Urinary bladder (tissue), 4 donors: ENCODE data around the gene VSIG10L. TPM values are rescaled to one million over a fixed set of nuclear protein-coding genes. Genes with fewer than 3 reads are reported as not detected.

Experiments used
- DNase-seq: peaks from one replicate; pipeline ENCODE4 v3.0.0-alpha.2; 2015; ENCODE audit errors: extremely low spot score
- H3K27ac ChIP-seq: one replicate; pipeline ENCODE4 v1.5.1; 2013; ENCODE audit warnings: low read depth, mild to moderate bottlenecking, moderate library complexity
- H3K36me3 ChIP-seq: one replicate; pipeline ENCODE4 v1.6.1; 2013; ENCODE audit warnings: mild to moderate bottlenecking, moderate library complexity; ENCODE audit not compliant: insufficient read depth
- H3K4me1 ChIP-seq: one replicate; pipeline ENCODE4 v1.6.1; 2013; ENCODE audit warnings: mild to moderate bottlenecking, moderate library complexity; ENCODE audit not compliant: insufficient read depth
- H3K4me3 ChIP-seq: one replicate; pipeline ENCODE4 v1.5.1; 2013; ENCODE audit warnings: low read depth, low read length
- WGBS: extraction: QIAGEN DNeasy Blood & Tissue Kit; methylation state at CpG from one replicate; pipeline ENCODE4 v1.1.7; 2013; 5-methylcytosine and 5-hydroxymethylcytosine counted together
- polyA plus RNA-seq: library from polyadenylated mRNA; stranded (reverse); fragments of 200-250 nt; gene quantifications from one replicate; pipeline ENCODE4 v1.2.3, GENCODE V29; 2013
- total RNA-seq: library from RNA; depleted of rRNA; stranded (reverse); fragments of >200 nt; gene quantifications from one replicate; pipeline ENCODE4 v1.2.3, GENCODE V29; 2014
- donor health status: healthy with polysubstance abuse.
- donor health status: healthy.

Gene VSIG10L
- total and polyA plus RNA-seq, 2 donors: 0.74 to 3.7 TPM

- no peak for DNase-seq
These were observed 40.7 kb downstream of the VSIG10L start for GRCh38 chr19:51301266-51301665.

GRCh38 chr19:51297406-51297805 lies 44.5 kb downstream of the VSIG10L start:
- WGBS: 57% methylated on average over 5 of the region's 5 CpGs
- no peak for DNase-seq

More at GRCh38 chr19:51301266-51301665, 40.7 kb downstream of the VSIG10L start:
- 78% methylated on average over 7 of the region's 7 CpGs for WGBS
- Histone ChIP-seq H3K4me1 (no peaks in the 10 kb centered on the region), H3K4me3 (no peak overlapping the region), H3K36me3 (no peaks in the 10 kb centered on the region), H3K27ac (no peak overlapping the region)

GRCh38 chr19:51296336-51297093 lies 45.4 kb downstream of the VSIG10L start:
- no peak for DNase-seq
- H3K36me3 ChIP-seq: no peaks in the 10 kb centered on the region
- no peaks in the 10 kb centered on the region for H3K4me1 ChIP-seq
- H3K27ac ChIP-seq: no peak overlapping the region
- no peak overlapping the region for H3K4me3 ChIP-seq
- WGBS: 51% methylated on average over 9 of the region's 9 CpGs

More at GRCh38 chr19:51297406-51297805, 44.5 kb downstream of the VSIG10L start:
- no peaks in the 10 kb centered on the region for H3K4me1 ChIP-seq
- no peak overlapping the region for H3K27ac ChIP-seq
- H3K4me3 ChIP-seq: no peak overlapping the region
- H3K36me3 ChIP-seq: no peaks in the 10 kb centered on the region

DNA sequence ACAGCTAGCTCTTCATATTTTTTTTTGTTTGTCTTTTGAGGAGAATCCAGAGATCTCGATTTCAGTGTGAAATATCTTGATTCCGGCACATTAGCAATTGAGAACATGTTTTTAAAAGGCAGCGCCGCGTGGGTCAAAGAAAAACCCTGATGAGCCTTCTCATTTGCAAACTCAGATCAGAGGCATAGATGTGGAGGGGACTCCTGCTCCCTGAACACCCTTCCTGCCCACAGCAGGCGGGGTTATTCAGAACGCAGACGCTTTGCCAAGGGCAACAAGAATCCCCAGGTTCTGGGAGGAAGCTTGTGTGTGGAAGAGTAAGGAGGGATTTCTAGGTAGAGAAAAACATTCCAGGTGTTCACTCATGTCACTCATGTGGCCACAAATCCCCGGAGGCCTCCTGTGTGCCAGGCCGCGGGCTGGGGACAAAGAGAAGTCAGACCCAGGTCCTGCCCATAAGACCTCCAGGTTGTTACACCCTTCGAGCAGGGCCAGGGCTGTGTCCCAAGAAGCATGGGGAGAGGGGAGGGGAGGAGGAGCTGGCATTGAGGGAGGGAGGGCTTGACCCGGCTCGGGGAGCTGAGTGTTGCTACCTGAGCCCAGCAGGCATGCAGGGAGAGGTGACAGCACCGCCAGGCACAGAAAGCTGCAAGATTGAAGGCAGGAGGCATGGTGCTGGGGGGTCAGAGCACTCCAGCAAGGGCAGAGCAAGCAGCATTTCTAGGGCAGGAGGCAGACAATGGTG lies 46.4 kb downstream of the VSIG10L start:
- no peaks in the 10 kb centered on the region for H3K4me1 ChIP-seq

DNA sequence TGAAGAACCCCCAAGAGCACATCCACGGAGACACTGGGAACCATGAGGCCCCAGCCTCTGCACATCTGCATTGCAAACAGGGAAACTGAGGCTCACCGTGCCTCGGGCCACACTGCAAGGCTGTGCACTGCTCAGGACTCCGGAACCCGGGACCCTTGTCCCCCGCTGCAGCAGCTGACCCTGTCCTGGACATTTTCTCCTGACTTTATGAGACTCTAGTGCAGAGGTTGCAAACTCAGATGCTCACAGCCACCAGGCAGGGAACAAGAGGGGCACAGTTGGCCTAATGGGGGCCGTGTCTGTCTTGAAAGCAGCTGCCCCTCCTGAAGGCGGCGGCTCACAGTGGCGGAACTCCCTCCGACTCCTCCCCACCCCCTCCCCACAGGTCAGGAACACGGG lies 47.0 kb downstream of the VSIG10L start:
- DNase-seq: no peak
- Histone ChIP-seq H3K36me3 (no peaks in the 10 kb centered on the region), H3K27ac (no peak overlapping the region), H3K4me1 (no peaks in the 10 kb centered on the region), H3K4me3 (no peak overlapping the region)
- WGBS: 51% methylated on average over 12 of the region's 12 CpGs

More for the DNA sequence above, 46.4 kb downstream of the VSIG10L start:
- Histone ChIP-seq H3K27ac (no peak overlapping the region), H3K4me3 (no peak overlapping the region), H3K36me3 (no peaks in the 10 kb centered on the region)
- 35% methylated on average over 15 of the region's 15 CpGs for WGBS
- DNase-seq: no peak

DNA sequence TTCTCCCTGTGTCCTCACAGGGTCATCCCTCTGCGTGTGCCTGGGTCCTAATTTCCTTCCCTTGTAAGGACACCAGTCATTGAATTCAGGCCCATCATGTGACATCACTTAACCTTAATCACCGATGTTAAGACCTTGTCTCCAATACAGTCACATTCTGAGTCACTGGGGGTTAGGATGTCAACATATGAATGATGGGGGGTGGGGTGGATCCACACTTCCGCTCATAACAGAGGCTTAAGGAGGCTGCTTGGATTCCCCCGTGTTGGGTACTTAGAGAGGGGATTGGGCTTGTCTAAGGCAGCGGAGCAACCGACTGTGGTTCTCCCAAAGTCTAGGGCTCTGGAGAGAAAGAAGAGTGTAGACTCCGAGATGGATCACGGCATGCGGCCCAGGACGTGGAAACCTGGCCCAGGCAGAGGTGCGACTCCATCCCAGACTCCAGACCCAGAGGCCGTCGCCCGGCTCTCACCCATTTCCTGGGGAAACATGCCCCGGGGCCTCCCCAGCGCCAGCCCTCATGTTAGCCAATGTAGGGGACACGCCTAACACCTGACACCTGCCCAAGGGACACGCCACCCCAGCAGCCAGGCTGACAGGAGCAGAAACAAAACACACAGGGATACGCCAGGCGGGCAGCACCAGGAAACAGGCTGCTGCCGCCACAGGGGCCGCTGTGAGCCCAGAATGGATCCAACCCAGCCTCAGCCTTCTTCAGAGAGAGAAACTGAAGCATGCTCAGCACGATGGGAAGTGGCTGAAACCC lies 47.5 kb downstream of the VSIG10L start:
- no peak overlapping the region for H3K27ac ChIP-seq
- H3K4me3 ChIP-seq: no peak overlapping the region
- 61% methylated on average over 23 of the region's 23 CpGs for WGBS
- H3K36me3 ChIP-seq: no peaks in the 10 kb centered on the region
- no peaks in the 10 kb centered on the region for H3K4me1 ChIP-seq
- no peak for DNase-seq

DNA sequence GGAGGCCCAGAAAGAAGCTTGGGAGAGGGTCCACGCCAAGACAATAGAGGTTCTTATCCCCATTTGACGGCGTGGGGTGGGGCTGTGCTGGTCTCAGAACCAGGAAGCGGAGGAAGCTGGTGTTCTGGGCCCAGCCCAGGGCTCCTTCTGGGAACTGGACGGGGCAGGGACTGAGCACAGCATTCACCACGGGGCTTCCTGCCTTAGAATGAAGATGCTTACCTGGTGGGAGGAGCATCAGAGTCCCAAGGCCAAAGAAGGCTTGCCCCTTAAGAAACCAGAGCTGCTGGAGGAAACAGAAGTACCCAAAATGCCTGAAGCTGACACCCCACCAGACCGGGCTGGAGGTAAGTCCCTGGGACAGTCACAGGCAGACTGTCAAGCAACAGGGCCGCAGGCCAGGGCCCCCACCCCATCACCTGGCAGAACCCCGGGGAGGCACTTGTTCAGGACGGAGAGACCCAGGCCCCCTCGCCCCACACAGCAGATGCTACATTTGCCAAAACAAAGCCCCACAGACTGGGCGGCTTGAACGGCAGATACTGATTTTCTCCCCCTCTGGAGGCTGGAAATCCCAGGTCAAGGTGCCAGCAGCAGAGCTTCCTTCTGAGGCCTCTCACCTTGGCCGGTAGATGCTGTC lies 48.2 kb downstream of the VSIG10L start:
- 63% methylated on average over 14 of the region's 14 CpGs for WGBS
- no peak for DNase-seq
- no peaks in the 10 kb centered on the region for H3K4me1 ChIP-seq
- no peak overlapping the region for H3K4me3 ChIP-seq
- H3K27ac ChIP-seq: no peak overlapping the region
- no peaks in the 10 kb centered on the region for H3K36me3 ChIP-seq

DNA sequence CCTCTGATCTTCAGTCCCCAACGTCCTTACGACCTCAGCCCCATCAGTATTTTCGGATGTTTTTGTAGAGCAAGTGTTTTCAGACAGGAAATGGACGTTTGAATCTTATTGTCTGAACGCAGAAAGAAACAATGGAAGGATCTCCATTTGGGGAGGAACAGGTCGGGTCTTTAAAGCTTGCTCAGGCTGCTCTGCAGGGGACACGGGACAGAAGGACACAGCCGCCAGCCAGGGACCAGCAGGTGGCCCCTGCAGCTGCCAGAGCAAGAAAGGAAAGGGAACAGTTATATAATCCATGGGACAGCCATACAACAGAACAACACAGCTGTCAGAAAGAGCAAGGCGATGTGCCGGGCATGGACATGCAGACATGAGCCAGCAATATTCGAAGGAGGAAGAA lies 49.0 kb downstream of the VSIG10L start:
- Histone ChIP-seq H3K4me3 (no peak overlapping the region), H3K36me3 (no peaks in the 10 kb centered on the region), H3K4me1 (no peaks in the 10 kb centered on the region), H3K27ac (no peak overlapping the region)
- 27% methylated on average over 11 of the region's 11 CpGs for WGBS
- DNase-seq: no peak

GRCh38 chr19:51289635-51290034 lies 52.3 kb downstream of the VSIG10L start:
- no peaks in the 10 kb centered on the region for H3K36me3 ChIP-seq
- no peaks in the 10 kb centered on the region for H3K4me1 ChIP-seq
- no peak for DNase-seq
- 87% methylated on average over 1 of the region's 1 CpG for whole genome bisulfite sequencing
- no peak overlapping the region for H3K4me3 ChIP-seq
- H3K27ac ChIP-seq: no peak overlapping the region

DNA sequence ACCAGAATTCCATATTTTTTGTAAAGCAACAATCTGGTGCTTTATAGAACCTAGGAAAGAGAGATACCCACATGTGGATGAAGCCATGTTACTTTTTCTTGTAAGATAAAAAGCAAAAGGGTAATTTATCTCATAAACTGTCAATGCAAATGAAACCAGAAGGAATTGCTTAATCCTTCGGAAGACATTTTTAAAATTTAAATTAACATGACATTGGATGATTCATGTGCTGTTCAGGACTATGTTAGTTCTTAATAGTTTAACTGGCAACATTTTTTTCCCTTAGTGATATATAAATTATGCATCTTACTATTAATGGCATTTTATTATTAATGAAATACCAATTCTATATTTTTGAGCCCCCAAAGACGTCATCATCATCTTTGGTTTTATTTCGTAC lies 56.3 kb downstream of the VSIG10L start:
- 78% methylated on average over 3 of the region's 3 CpGs for WGBS
- no peak overlapping the region for H3K27ac ChIP-seq
- H3K4me1 ChIP-seq: no peaks in the 10 kb centered on the region
- no peak for DNase-seq
- no peaks in the 10 kb centered on the region for H3K36me3 ChIP-seq
- no peak overlapping the region for H3K4me3 ChIP-seq

GRCh38 chr19:51282335-51282734 lies 59.6 kb downstream of the VSIG10L start:
- Histone ChIP-seq H3K4me3 (no peak overlapping the region), H3K36me3 (no peaks in the 10 kb centered on the region), H3K27ac (no peak overlapping the region), H3K4me1 (no peaks in the 10 kb centered on the region)
- DNase-seq: no peak
- WGBS: 81% methylated on average over 4 of the region's 4 CpGs
